K562 (cell line): ENCODE measurements around the gene RYR3.

Experiments
- ARHGAP35 ChIP-seq: fragments of 450-650 bp; IDR thresholded peaks from 2 replicates; pipeline ENCODE4 v1.6.1; 2018; ENCODE audit not compliant: partially characterized antibody
- BHLHE40 ChIP-seq: IDR thresholded peaks from 2 replicates; pipeline ENCODE4 v1.6.1; 2011; ENCODE audit warnings: low read length, improper control_type of control experiment
- IRF9 ChIP-seq: fragments of 450-650 bp; IDR thresholded peaks from 2 replicates; pipeline ENCODE4 v1.6.1; 2016; ENCODE audit warnings: missing biosample characterization, missing genetic modification characterization
- NFATC3 ChIP-seq: fragments of 450-650 bp; IDR thresholded peaks from 2 replicates; pipeline ENCODE4 v1.6.1; 2017; ENCODE audit warnings: mild to moderate bottlenecking
- TF ChIP-seq, protein P1 (sequence below): IDR thresholded peaks from 2 replicates; pipeline ENCODE4 v1.6.1; 2014; ENCODE audit warnings: antibody characterized with exemption

GRCh38 chr15:33826201-33826600 lies 515.4 kb downstream of the RYR3 start:
- TF ChIP-seq IRF9 (tag) (no peak), BHLHE40 (no peak), NFATC3 (no peak), ARHGAP35 (no peak)
- TF ChIP-seq, protein P1, sequence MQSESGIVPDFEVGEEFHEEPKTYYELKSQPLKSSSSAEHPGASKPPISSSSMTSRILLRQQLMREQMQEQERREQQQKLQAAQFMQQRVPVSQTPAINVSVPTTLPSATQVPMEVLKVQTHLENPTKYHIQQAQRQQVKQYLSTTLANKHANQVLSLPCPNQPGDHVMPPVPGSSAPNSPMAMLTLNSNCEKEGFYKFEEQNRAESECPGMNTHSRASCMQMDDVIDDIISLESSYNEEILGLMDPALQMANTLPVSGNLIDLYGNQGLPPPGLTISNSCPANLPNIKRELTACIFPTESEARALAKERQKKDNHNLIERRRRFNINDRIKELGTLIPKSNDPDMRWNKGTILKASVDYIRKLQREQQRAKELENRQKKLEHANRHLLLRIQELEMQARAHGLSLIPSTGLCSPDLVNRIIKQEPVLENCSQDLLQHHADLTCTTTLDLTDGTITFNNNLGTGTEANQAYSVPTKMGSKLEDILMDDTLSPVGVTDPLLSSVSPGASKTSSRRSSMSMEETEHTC = no peak
